ENCODE data around the gene INSYN2B.

The INSYN2B gene

GRCh38 chr5:169997798-169998197 is 17.5 kb upstream of the INSYN2B start:
- Histone ChIP-seq H3K9ac (ENCODE audit: low read length) (no peak overlapping the region), H3K9me3 (ENCODE audit: control insufficient read depth, low read length) (peaks cover 3% of the 10 kb centered on the region), H3K27me3 (replicated peaks; ENCODE audit: control insufficient read depth, insufficient read depth, low read length) (peaks cover 3% of the 10 kb centered on the region), H3K4me3 (ENCODE audit: low read length) (no peak overlapping the region), H3K36me3 (ENCODE audit: control insufficient read depth, insufficient read depth, low read length, severe bottlenecking) (no peaks in the 10 kb centered on the region), H3K4me1 (ENCODE audit: control insufficient read depth, insufficient read depth, low read length) (no peaks in the 10 kb centered on the region)
- no peak for DNase-seq (ENCODE audit: low read depth)

DNA sequence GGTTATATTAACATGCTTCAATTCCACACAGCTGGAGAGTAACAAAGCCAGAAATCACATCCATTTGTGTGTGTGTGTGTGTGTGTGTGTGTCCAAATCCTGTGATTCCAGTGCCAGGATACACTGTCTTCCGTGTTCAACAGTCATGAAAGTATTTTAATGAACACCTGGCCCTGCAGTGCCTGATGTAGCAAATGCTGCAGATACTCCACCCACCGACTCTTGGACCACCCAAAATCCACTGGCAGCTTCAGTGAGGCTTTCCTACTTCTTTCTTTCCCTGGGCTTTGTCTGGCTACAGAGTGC is 13.1 kb upstream of the INSYN2B start:
- no peak for DNase-seq (ENCODE audit: low read depth)
- H3K9me3 ChIP-seq (ENCODE audit: control insufficient read depth, low read length): peaks cover 3% of the 10 kb centered on the region

DNA sequence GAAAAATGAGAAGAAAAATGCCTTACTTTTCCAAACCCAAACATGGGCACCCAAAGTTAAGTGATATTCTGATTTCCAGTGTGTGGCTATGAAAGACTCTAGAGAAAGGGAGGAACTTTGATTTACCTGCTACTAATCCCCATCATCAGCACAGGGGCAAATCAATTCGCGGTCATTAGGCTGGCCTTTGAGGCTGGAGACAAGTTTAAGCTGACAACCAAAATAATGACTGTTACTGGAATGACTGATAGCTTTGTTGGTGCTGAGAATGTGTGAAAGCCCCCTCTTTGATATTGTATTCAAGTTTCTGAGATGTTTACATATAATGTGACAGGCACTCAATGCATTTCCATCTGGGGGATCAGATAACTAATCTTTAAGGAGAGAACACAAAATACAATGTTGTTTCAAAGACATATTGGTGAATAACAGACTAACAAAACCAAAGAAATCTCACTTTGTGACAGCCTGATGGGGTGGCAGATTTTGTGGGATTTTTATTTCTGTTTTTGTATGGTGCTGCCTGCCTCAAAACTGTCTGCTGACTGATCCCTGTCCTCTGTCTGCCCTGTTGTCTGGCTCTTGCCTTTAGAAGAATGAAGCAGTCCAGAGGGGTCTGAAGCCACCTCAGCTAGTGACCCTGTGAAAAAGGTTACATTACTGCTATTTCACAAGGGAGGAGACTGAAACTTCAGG is 12.6 kb upstream of the INSYN2B start:
- no peaks in the 10 kb centered on the region for H3K36me3 ChIP-seq (ENCODE audit: control insufficient read depth, insufficient read depth, low read length, severe bottlenecking)
- peaks cover 3% of the 10 kb centered on the region for H3K27me3 ChIP-seq (replicated peaks; ENCODE audit: control insufficient read depth, insufficient read depth, low read length)
- H3K9me3 ChIP-seq (ENCODE audit: control insufficient read depth, low read length): peaks cover 2% of the 10 kb centered on the region
- no peak for DNase-seq (ENCODE audit: low read depth)
- no peaks in the 10 kb centered on the region for H3K4me1 ChIP-seq (ENCODE audit: control insufficient read depth, insufficient read depth, low read length)
- H3K4me3 ChIP-seq (ENCODE audit: low read length): no peak overlapping the region
- no peak overlapping the region for H3K9ac ChIP-seq (ENCODE audit: low read length)

More for the DNA sequence above, 13.1 kb upstream of the INSYN2B start:
- no peaks in the 10 kb centered on the region for H3K36me3 ChIP-seq (ENCODE audit: control insufficient read depth, insufficient read depth, low read length, severe bottlenecking)
- H3K4me3 ChIP-seq (ENCODE audit: low read length): no peak overlapping the region
- H3K4me1 ChIP-seq (ENCODE audit: control insufficient read depth, insufficient read depth, low read length): no peaks in the 10 kb centered on the region
- H3K27me3 ChIP-seq (replicated peaks; ENCODE audit: control insufficient read depth, insufficient read depth, low read length): peaks cover 3% of the 10 kb centered on the region
- H3K9ac ChIP-seq (ENCODE audit: low read length): no peak overlapping the region

DNA sequence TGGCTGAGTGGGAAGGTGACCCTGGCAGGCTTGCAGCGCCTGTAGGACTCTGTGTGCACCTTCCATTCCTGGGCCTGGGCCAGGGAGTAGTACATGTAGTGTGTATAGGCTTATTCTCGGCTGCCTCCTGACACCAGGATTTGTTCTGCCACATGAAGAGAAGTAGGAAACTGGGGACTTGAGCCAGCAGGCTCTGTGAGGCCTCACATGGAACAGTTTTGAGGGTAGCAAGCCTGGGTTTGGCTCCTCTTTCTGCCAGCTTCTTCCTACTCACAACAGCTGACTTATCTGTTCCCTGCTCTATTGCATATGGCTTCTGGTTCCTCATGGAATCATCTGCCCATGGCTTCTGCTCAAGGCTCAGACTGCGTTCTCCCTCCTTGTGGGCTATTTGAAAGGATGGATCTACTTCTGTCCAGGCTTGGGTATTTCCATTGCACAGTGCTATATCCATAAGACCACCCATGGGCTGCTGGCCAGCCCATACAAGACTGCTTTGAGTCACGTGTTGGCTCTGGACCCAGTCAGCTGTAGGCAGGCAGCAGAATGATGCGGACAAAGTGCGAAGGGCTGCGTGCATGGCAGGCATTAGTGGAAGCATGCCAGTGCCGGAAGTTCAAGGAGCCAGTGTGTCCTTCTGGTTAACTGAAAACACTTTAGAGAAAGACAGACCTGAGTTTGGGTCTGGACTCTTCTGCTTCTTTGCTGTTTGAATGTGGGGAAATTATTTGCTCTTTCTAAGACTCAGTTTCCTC is 11.0 kb upstream of the INSYN2B start:
- Histone ChIP-seq H3K9me3 (ENCODE audit: control insufficient read depth, low read length) (no peaks in the 10 kb centered on the region), H3K4me1 (ENCODE audit: control insufficient read depth, insufficient read depth, low read length) (peaks cover 6% of the 10 kb centered on the region), H3K36me3 (ENCODE audit: control insufficient read depth, insufficient read depth, low read length, severe bottlenecking) (no peaks in the 10 kb centered on the region), H3K4me3 (ENCODE audit: low read length) (no peak overlapping the region), H3K9ac (ENCODE audit: low read length) (no peak overlapping the region), H3K27me3 (replicated peaks; ENCODE audit: control insufficient read depth, insufficient read depth, low read length) (peaks cover 3% of the 10 kb centered on the region)
- DNase-seq (ENCODE audit: low read depth): no peak

DNA sequence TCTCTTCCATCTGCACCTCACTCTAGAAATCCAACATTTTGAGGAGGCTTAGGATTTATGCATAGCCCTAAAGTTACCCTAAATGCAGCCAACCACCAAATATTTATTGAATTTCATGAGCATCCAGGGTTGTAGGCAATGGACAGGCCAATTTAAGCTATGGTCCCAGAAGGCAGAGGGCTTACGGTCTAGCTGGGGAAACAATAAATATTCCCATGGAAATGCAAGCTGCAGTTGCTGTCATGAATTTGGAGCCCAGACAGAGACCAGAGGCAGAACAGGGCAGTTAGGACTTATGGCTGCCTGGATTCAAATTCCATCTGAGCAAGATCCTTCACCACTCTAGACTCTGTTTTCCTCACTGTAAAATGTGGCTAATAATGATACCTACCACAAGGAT is 9.1 kb upstream of the INSYN2B start:
- H3K4me1 ChIP-seq (ENCODE audit: control insufficient read depth, insufficient read depth, low read length): peaks cover 6% of the 10 kb centered on the region
- peaks cover 3% of the 10 kb centered on the region for H3K27me3 ChIP-seq (replicated peaks; ENCODE audit: control insufficient read depth, insufficient read depth, low read length)
- DNase-seq (ENCODE audit: low read depth): no peak
- H3K9me3 ChIP-seq (ENCODE audit: control insufficient read depth, low read length): no peaks in the 10 kb centered on the region
- no peaks in the 10 kb centered on the region for H3K36me3 ChIP-seq (ENCODE audit: control insufficient read depth, insufficient read depth, low read length, severe bottlenecking)
- no peak overlapping the region for H3K9ac ChIP-seq (ENCODE audit: low read length)
- no peak overlapping the region for H3K4me3 ChIP-seq (ENCODE audit: low read length)

DNA sequence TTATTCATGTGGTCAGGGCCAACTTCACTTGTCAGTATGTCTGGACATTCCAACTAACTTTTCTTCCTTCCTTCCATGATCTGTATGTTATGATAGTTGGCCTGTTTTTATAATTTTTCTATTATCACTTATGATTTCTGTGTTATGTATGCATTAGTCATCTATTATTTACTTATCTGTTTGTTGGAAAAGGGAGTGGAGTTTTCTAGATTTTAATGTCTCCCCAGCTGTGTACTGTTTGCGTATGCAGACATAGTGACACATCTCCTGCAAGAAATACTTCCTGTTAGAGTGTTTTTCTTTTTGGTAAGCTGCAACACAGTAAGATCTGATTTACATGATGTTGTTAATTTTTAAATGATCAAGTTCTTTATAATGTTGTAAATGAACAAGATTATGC is 8.7 kb upstream of the INSYN2B start:
- Histone ChIP-seq H3K9me3 (ENCODE audit: control insufficient read depth, low read length) (no peaks in the 10 kb centered on the region), H3K4me3 (ENCODE audit: low read length) (no peak overlapping the region), H3K4me1 (ENCODE audit: control insufficient read depth, insufficient read depth, low read length) (peaks cover 6% of the 10 kb centered on the region)

GRCh38 chr5:169988206-169988605 is 7.9 kb upstream of the INSYN2B start:
- Histone ChIP-seq H3K9ac (ENCODE audit: low read length) (no peak overlapping the region), H3K4me3 (ENCODE audit: low read length) (no peak overlapping the region), H3K27me3 (replicated peaks; ENCODE audit: control insufficient read depth, insufficient read depth, low read length) (no peaks in the 10 kb centered on the region), H3K4me1 (ENCODE audit: control insufficient read depth, insufficient read depth, low read length) (peaks cover 6% of the 10 kb centered on the region), H3K9me3 (ENCODE audit: control insufficient read depth, low read length) (no peaks in the 10 kb centered on the region), H3K36me3 (ENCODE audit: control insufficient read depth, insufficient read depth, low read length, severe bottlenecking) (no peaks in the 10 kb centered on the region)
- no peak for DNase-seq (ENCODE audit: low read depth)

More for the DNA sequence above, 8.7 kb upstream of the INSYN2B start:
- Histone ChIP-seq H3K36me3 (ENCODE audit: control insufficient read depth, insufficient read depth, low read length, severe bottlenecking) (no peaks in the 10 kb centered on the region), H3K9ac (ENCODE audit: low read length) (no peak overlapping the region), H3K27me3 (replicated peaks; ENCODE audit: control insufficient read depth, insufficient read depth, low read length) (peaks cover under 1% of the 10 kb centered on the region)
- no peak for DNase-seq (ENCODE audit: low read depth)

DNA sequence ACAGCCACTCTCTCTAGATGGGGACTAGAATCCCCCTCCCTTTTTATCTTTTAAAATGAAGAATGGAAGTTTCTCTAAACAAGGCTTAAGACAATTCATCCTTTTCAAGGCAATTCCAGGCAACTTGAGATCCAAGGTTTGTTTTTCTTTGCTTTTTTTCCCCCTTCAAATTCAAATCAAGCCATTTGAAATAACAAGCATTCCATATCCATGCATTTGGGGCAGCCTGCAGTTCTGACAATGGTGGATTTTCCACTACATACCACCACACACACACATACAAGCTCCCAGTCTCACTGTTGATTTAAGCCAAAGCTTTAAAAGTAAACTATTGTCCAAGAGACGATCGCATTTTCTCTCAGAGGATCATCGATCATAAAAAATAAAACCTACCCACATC is 424 bp downstream of the INSYN2B start:
- Histone ChIP-seq H3K4me3 (ENCODE audit: low read length) (peak overlapping the region; percentile 84), H3K4me1 (ENCODE audit: control insufficient read depth, insufficient read depth, low read length) (peaks cover 29% of the 10 kb centered on the region), H3K27me3 (replicated peaks; ENCODE audit: control insufficient read depth, insufficient read depth, low read length) (no peaks in the 10 kb centered on the region), H3K36me3 (ENCODE audit: control insufficient read depth, insufficient read depth, low read length, severe bottlenecking) (no peaks in the 10 kb centered on the region), H3K9me3 (ENCODE audit: control insufficient read depth, low read length) (no peaks in the 10 kb centered on the region), H3K9ac (ENCODE audit: low read length) (peak overlapping the region; percentile 84)
- peak; percentile 30 for DNase-seq (ENCODE audit: low read depth)

GRCh38 chr5:169978714-169979113 is 1.6 kb downstream of the INSYN2B start:
- Histone ChIP-seq H3K9ac (ENCODE audit: low read length) (peak overlapping the region; percentile 84), H3K4me3 (ENCODE audit: low read length) (peak overlapping the region; percentile 84), H3K4me1 (ENCODE audit: control insufficient read depth, insufficient read depth, low read length) (peaks cover 29% of the 10 kb centered on the region), H3K36me3 (ENCODE audit: control insufficient read depth, insufficient read depth, low read length, severe bottlenecking) (no peaks in the 10 kb centered on the region), H3K9me3 (ENCODE audit: control insufficient read depth, low read length) (no peaks in the 10 kb centered on the region), H3K27me3 (replicated peaks; ENCODE audit: control insufficient read depth, insufficient read depth, low read length) (no peaks in the 10 kb centered on the region)
- DNase-seq (ENCODE audit: low read depth): no peak

GRCh38 chr5:169974121-169974770 is 6.0 kb downstream of the INSYN2B start:
- Histone ChIP-seq H3K9me3 (ENCODE audit: control insufficient read depth, low read length) (no peaks in the 10 kb centered on the region), H3K4me3 (ENCODE audit: low read length) (no peak overlapping the region), H3K36me3 (ENCODE audit: control insufficient read depth, insufficient read depth, low read length, severe bottlenecking) (no peaks in the 10 kb centered on the region), H3K9ac (ENCODE audit: low read length) (no peak overlapping the region), H3K4me1 (ENCODE audit: control insufficient read depth, insufficient read depth, low read length) (peaks cover 34% of the 10 kb centered on the region), H3K27me3 (replicated peaks; ENCODE audit: control insufficient read depth, insufficient read depth, low read length) (no peaks in the 10 kb centered on the region)
- no peak for DNase-seq (ENCODE audit: low read depth)

- DNase-seq (ENCODE audit: low read depth): no peak
- Histone ChIP-seq H3K36me3 (ENCODE audit: control insufficient read depth, insufficient read depth, low read length, severe bottlenecking) (no peaks in the 10 kb centered on the region), H3K9me3 (ENCODE audit: control insufficient read depth, low read length) (no peaks in the 10 kb centered on the region), H3K27me3 (replicated peaks; ENCODE audit: control insufficient read depth, insufficient read depth, low read length) (no peaks in the 10 kb centered on the region), H3K9ac (ENCODE audit: low read length) (no peak overlapping the region), H3K4me3 (ENCODE audit: low read length) (no peak overlapping the region), H3K4me1 (ENCODE audit: control insufficient read depth, insufficient read depth, low read length) (peaks cover 25% of the 10 kb centered on the region)
These were observed 7.2 kb downstream of the INSYN2B start for GRCh38 chr5:169973056-169973455.

Measured in adipocyte (in vitro differentiated cells).